Urinary bladder (tissue), 4 donors: ENCODE results near the gene BCKDK. TPM values are rescaled to one million over a fixed set of nuclear protein-coding genes. Genes with fewer than 3 reads are reported as not detected.
"Not testable (repeated sequence)": the region's sequence is repeated elsewhere in the genome, so short reads cannot be mapped to it uniquely, and the experiment has no call there.

ENCODE experiments used
- DNase-seq: peaks from one replicate; pipeline ENCODE4 v3.0.0-alpha.2; 2015; ENCODE audit errors: extremely low spot score
- H3K27ac ChIP-seq: one replicate; pipeline ENCODE4 v1.5.1; 2013; ENCODE audit warnings: low read depth, mild to moderate bottlenecking, moderate library complexity
- H3K36me3 ChIP-seq: one replicate; pipeline ENCODE4 v1.6.1; 2013; ENCODE audit warnings: mild to moderate bottlenecking, moderate library complexity; ENCODE audit not compliant: insufficient read depth
- H3K4me1 ChIP-seq: one replicate; pipeline ENCODE4 v1.6.1; 2013; ENCODE audit warnings: mild to moderate bottlenecking, moderate library complexity; ENCODE audit not compliant: insufficient read depth
- H3K4me3 ChIP-seq: one replicate; pipeline ENCODE4 v1.5.1; 2013; ENCODE audit warnings: low read depth, low read length
- WGBS: extraction: QIAGEN DNeasy Blood & Tissue Kit; methylation state at CpG from one replicate; pipeline ENCODE4 v1.1.7; 2013; 5-methylcytosine and 5-hydroxymethylcytosine counted together
- polyA plus RNA-seq: library from polyadenylated mRNA; stranded (reverse); fragments of 200-250 nt; gene quantifications from one replicate; pipeline ENCODE4 v1.2.3, GENCODE V29; 2013
- total RNA-seq: library from RNA; depleted of rRNA; stranded (reverse); fragments of >200 nt; gene quantifications from one replicate; pipeline ENCODE4 v1.2.3, GENCODE V29; 2014
- donor health status: healthy with polysubstance abuse.
- donor health status: healthy.

The BCKDK gene
- total and polyA plus RNA-seq, 2 donors = 10.4 to 56.0 TPM

DNA sequence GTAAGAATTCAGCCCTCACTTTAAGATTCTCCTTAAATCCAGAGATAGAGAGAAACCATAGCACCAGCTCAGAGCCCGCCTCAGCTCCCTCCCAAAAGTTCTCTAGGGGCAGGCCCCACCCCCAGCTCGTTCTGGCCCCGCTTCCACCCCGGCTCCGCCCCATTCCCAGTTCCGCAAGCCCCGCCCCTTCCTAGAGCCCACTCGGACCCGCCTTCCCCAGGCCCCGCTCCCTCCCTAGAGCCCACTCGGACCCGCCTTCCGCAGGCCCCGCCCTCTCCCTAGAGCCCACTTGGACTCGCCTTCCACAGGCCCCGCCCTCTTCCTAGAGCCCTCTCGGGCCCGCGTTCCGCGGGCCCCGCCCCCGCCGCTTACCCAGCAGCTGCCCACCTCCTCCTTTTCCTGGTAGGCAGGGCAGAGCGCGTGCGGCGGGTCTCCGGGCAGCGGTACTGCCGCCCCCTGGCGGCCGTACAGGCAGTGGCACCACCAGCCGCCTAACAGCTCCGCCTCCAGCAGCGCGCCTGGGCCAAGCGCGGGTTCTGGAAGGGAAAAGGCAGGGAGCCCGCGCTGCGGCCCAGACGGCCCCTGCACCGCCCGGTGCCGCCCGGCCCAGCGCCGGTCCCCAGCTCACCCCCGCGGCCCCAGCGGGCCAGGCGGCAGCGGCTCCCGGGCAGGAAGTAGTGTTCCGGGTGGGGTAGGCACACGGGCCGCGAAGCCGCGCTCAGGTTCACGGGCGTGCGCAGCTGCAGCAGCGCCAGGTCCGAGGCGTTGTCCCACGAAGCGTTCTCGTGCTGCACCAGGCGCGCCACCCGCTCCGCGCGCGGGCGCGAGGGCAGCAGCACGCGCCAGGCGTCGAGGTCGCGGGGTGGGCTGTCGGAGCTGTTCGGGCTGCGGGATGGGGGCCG, 34.2 kb downstream of the BCKDK start:
- Histone ChIP-seq H3K27ac (peak overlapping the region; percentile 75), H3K4me3 (peak overlapping the region; percentile 41), H3K4me1 (peaks cover 2% of the 10 kb centered on the region), H3K36me3 (no peaks in the 10 kb centered on the region)
- peak; percentile 97 for DNase-seq
- WGBS = 3% methylated on average over 89 of the region's 89 CpGs

DNA sequence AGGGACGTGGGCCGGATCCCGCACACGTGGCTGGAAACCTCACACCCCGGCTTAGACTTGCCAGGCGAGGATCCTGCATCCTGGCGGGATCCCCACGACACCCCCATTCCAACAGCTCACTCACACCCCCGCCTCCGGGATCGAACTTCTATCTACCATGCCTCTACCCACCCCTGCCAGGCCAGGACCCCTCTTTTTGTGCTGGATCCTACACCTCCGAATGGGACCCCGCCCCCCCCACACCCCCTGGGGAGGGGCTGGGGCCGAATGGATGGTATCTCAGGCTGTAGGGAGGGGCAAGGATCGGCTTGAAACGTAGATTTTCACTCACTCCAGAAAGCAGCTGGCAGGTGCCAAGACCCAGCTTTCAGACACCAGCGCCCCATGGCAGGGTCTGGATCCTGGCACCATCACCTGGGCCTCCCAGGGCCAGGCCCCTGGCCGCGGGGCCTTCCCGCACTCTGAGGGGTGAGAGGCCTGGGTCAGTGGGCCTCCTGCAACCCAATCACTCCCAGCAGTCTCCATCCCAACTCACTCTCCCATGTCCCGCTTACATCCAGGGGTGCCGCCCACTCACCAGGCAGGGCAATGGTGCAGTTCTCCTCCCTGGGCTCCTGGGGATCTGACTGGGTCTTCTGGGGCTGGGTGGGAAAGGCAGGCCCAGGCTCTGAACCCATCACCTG, 35.0 kb downstream of the BCKDK start:
- DNase-seq = no peak
- 63% methylated on average over 22 of the region's 22 CpGs for WGBS
- H3K27ac ChIP-seq = no peak overlapping the region
- H3K4me3 ChIP-seq = peak overlapping the region; percentile 41
- H3K36me3 ChIP-seq = no peaks in the 10 kb centered on the region
- peaks cover 2% of the 10 kb centered on the region for H3K4me1 ChIP-seq

DNA sequence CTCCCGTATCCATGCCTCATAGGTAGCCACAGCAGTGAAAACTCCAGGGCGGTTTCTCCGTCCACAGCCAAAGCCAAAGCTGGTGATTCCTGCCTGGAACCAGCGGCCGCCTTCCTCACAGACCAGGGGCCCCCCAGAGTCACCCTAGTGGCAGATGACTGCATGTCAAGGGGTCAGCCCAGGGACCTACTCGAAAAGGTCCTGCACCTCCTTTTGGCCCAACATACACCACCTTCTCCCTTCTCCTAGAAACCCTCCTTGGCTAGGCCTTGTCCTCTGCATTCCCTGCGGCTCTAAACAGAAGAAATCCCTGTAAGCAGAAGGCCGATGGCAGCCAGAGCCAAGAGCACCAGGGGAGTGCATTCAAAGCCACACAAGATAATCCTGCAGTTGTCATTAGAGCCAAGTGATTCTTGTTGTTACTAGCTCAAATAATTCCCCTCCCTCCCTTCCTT, 35.5 kb downstream of the BCKDK start:
- Histone ChIP-seq H3K4me1 (peaks cover 2% of the 10 kb centered on the region), H3K4me3 (no peak overlapping the region), H3K36me3 (no peaks in the 10 kb centered on the region), H3K27ac (no peak overlapping the region)
- no peak for DNase-seq
- 93% methylated on average over 8 of the region's 8 CpGs for WGBS

DNA sequence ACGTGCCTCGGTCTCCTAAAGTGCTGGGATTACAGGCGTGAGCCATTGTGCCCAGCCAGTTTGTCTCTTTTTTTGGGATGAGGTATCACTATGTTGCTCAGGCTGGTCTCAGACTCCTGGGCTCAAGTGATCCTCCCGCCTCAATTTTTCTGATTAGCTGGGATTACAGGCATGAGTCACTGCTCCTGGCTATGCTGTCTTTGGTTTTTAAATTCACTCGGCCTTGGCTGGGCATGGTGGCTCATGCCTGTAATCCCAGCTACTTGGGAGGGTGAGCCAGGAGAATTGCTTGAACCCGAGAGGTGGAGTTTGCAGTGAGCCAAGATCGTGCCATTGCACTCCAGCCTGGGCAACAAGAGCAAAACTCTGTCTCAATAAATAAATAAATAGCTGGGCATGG, 36.2 kb downstream of the BCKDK start:
- H3K27ac ChIP-seq, H3K4me1 ChIP-seq, H3K36me3 ChIP-seq, DNase-seq, H3K4me3 ChIP-seq: not testable (repeated sequence)
- 81% methylated on average over 7 of the region's 7 CpGs for WGBS

DNA sequence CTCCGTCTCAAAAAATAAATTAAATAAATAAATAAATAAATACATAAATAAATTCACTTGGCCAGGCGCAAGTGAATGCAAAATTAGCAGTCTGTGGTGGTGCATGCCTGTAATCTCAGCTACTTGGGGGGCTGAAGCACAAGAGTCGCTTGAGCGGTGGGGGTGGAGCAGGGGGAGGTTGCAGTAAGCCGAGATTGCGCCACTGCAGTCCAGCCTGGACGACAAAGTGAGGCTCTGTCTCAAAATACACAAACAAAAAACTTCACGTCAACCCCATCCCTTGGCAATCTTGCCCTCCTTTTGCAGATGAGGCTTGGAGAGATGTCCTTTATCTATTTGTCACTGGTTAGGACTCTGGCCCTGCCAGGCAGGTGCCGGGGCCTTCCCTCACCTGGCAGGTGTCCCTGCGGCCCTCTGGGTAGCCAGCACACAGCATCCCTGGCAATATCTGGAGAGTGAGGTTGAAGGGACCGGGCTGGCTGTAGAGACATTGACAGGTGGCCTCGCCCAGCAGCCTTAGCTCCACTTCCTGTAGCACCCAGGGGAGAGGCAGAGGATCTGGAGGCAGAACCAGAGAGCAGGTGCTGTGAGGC, 37.3 kb downstream of the BCKDK start:
- DNase-seq = no peak
- WGBS = 75% methylated on average over 12 of the region's 12 CpGs
- H3K4me1 ChIP-seq = peaks cover 2% of the 10 kb centered on the region
- H3K36me3 ChIP-seq = no peaks in the 10 kb centered on the region
- H3K27ac ChIP-seq = no peak overlapping the region
- no peak overlapping the region for H3K4me3 ChIP-seq

DNA sequence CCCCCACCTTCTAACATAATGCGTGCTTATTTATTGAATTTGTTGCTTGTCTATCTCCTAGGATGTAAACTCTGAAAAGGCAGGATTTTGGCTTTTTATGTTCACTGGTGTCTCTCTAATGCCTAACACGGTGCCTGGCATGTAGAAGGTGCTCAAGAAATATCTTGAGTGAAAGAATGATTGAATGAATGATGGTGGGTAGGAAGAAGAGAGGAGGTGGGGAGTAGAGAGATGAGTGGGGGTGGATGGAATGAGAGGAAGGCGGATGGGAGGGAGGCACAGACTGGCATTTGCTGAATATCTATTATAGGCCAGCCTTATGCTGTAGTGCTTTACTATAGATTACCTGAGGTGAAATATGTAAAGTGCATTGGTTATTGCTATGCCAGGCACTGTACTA, 39.4 kb downstream of the BCKDK start:
- H3K4me3 ChIP-seq = no peak overlapping the region
- DNase-seq = no peak
- H3K27ac ChIP-seq = no peak overlapping the region
- no peaks in the 10 kb centered on the region for H3K36me3 ChIP-seq
- WGBS = 91% methylated on average over 3 of the region's 3 CpGs
- H3K4me1 ChIP-seq = peaks cover 2% of the 10 kb centered on the region

DNA sequence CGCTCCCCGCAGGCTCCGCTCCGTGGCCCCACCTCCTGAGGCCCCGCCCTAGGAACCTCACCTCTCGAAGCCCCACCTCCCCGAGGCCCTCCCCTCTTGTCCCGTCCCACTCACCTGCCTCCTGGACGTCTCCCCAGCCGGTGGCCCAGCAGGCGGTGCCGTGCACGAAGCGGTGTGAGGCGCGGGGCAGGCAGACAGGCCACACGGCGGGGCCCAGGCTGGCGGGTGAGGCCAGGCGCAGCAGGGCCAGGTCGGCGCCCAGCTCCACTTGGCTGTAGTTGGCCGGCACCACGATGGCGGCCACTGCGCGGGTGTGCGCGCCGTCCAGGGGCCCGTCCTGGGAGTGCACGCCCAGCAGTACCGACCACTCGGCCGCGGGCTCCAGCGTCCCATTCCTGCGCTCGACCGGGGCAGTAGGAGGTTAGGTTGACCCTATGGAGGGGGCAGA, 40.1 kb downstream of the BCKDK start:
- Histone ChIP-seq H3K27ac (no peak overlapping the region), H3K4me3 (no peak overlapping the region), H3K4me1 (no peaks in the 10 kb centered on the region), H3K36me3 (no peaks in the 10 kb centered on the region)
- 13% methylated on average over 40 of the region's 40 CpGs for WGBS
- no peak for DNase-seq

DNA sequence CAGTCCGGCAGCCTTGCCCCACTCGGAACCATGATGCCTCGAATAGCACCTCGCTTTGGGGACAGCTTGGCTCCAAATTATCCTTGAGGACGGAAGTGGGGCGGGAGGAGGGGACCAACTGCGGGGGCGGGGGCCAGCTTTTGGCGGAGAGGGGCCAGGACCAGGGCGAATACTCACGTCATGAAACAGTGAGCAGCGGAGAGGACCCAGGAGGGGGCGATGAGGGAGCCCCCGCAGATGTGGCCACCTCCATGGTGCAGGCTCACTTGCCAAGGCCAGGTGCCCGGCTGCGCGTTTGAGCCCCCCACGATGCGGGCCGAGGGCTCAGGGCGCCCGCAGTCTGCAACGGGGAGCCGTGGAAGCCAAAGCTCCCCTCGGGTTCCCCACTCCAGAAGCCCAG, 40.7 kb downstream of the BCKDK start:
- Histone ChIP-seq H3K4me1 (no peaks in the 10 kb centered on the region), H3K4me3 (no peak overlapping the region), H3K27ac (no peak overlapping the region), H3K36me3 (no peaks in the 10 kb centered on the region)
- WGBS = 73% methylated on average over 25 of the region's 25 CpGs
- no peak for DNase-seq

DNA sequence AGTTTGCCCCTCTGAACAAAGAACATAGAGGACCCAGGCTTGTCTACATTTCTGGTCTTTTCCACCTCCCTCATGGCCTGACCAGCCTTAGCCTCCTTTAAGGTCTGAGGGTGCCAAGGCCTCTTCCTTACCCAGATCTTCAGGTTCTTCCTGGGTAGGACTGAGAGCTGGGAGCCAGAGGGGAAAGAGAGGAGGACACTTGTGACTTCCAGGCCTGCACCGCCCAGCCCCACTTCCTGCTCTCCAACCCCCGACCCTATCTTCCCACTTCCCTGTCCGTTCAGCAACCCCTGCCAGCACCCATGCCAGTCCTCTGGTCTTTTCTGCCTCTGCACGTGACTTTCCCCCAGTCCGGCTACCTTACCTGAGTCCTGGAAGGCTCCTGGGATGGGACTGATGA, 41.1 kb downstream of the BCKDK start:
- 66% methylated on average over 5 of the region's 5 CpGs for WGBS
- H3K4me3 ChIP-seq = no peak overlapping the region
- DNase-seq = no peak
- H3K36me3 ChIP-seq = no peaks in the 10 kb centered on the region
- H3K27ac ChIP-seq = no peak overlapping the region
- no peaks in the 10 kb centered on the region for H3K4me1 ChIP-seq

DNA sequence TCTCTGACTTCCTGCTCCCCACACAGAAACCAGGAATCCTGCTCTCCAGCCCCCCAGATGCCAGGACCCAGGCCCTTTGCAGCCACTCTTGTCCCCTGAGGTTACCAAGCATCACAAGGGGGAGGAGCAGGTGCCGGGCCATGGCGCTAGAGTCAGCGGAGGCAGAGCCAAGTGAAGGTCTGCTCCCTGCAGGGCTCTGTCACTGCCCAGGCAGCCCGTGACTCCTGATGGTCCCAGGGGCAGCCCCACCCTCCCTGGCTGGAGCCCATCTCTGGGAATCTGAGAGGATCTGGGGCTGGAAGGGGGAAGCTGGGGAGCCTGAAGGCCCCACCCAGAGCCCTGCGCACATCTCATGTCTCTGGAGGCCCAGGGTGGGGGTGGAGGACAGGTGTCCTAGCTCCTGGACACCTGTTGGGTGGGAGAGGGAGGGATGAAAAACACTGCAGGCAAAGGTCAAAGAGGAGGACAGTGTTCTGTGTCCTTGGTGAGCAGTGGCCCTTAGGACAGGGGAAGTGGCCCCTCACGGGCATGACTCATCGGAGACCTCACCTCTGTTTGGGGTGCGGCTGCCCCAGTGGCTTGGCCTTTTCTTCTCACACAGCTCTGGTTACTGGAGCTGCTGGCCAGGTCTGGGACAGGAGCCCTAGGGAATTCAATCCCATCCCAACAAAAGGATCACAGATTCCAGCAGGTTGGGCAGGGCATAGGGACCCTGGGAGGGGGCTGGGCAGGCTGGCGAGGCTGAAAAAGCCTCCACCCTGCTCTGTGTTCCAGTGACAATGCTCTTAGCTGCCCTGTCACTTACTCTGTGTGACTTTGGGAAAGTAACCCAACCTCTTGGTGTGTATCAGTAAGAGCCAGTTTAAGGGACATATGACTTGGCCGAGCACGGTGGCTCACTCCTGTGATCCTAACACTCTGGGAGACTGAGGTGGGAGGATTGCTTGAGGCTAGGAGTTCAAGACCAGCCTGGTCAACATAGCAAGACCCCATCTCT, 42.0 kb downstream of the BCKDK start, which contains the start of gene PRSS36:
TSS of gene PRSS36 (minus strand) at position 173 of the 997 bp plus-strand sequence. CDS start at position 142, 31 bp downstream.
- WGBS = 69% methylated on average over 11 of the region's 11 CpGs
- Histone ChIP-seq H3K4me1 (no peaks in the 10 kb centered on the region), H3K36me3 (no peaks in the 10 kb centered on the region), H3K27ac (no peak within 1 kb of the TSS), H3K4me3 (no peak within 1 kb of the TSS)
- DNase-seq = no peak

DNA sequence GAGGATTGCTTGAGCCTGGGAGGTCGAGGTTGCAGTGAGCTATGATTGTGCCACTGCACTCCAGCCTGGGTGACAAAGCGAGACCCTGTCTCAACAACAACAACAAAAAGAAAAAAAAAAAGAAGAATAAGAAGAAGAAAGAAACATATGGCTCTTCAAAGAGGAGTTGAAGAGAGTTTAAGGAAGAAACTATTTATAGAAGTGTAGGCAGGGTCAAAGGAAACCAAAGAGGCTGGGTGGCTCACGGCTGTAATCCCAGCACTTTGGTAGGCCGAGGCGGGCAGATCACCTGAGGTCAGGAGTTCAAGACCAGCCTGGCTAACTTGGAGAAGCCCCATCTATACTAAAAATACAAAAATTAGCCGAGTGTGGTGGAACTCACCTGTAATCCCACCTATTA, 42.8 kb downstream of the BCKDK start:
- not testable (repeated sequence) for DNase-seq, H3K36me3 ChIP-seq, H3K27ac ChIP-seq, H3K4me3 ChIP-seq, H3K4me1 ChIP-seq
- 82% methylated on average over 6 of the region's 6 CpGs for WGBS

DNA sequence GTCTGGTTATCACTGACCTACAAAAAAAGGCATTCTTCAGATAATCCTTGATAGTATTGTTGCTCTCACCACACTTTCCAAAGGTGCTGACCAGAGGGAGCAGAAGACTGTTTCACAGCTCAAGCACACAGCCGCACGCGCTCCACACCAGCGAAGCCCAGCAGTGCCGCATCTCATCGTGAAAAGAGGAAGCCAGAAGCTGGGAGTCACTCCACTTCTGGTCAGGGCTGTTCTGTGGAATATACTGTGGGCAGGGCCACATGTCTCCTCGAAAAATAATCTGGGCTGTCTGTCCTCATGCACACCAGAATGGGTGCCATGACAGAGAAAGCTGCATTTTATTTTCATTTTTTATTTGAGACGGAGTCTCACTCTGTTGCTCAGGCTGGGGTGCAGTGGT, 49.0 kb downstream of the BCKDK start:
- DNase-seq = no peak
- no peak overlapping the region for H3K4me3 ChIP-seq
- 44% methylated on average over 8 of the region's 8 CpGs for WGBS
- H3K27ac ChIP-seq = no peak overlapping the region
- H3K4me1 ChIP-seq = no peaks in the 10 kb centered on the region
- no peaks in the 10 kb centered on the region for H3K36me3 ChIP-seq
